HepG2 (cell line): Measurements from ENCODE around the gene ANKRA2. TPM values are rescaled to one million over a fixed set of nuclear protein-coding genes. Genes with fewer than 3 reads are reported as not detected.

ENCODE experiments used
- CREB1 ChIP-seq, 2 experiments: fragments of 450-650 bp in 1 of 2; IDR thresholded peaks; 2 replicates each; pipeline ENCODE4 v1.6.1; 2016 to 2017; ENCODE audit warnings: control low read depth in 1 of 2, mild to moderate bottlenecking in 1 of 2, missing compliant biosample characterization in 1 of 2, missing genetic modification characterization in 1 of 2
- SOX6 ChIP-seq, 2 experiments: fragments of 450-650 bp in 1 of 2; sonication (generic) in 1 of 2; formaldehyde crosslinking in 1 of 2; IDR thresholded peaks; 2 replicates each; pipeline versions ENCODE4 v1.4.0 to v1.6.1; 2017 to 2020; ENCODE audit warnings: antibody characterized with exemption in 1 of 2, mild to moderate bottlenecking in 1 of 2, missing genetic modification reagents in 1 of 2
- SRSF9 ChIP-seq: fragments of 200-400 bp; formaldehyde crosslinking; IDR thresholded peaks from 2 replicates; pipeline ENCODE4 v1.6.1; 2018; ENCODE audit warnings: borderline replicate concordance, mild to moderate bottlenecking, low read depth, low read length; ENCODE audit not compliant: insufficient read depth, poor library complexity, severe bottlenecking
- ZNF703 ChIP-seq: sonication (generic); formaldehyde crosslinking; IDR thresholded peaks from 2 replicates; pipeline ENCODE4 v1.5.1; 2020; ENCODE audit warnings: missing genetic modification reagents, mild to moderate bottlenecking, moderate library complexity, borderline replicate concordance
- polyA plus RNA-seq, 8 experiments: library from polyadenylated mRNA; depleted of rRNA in 3 of 8; stranded (reverse) in 7 of 8; unstranded in 1 of 8; fragments of >200 nt; fragmentation: Illumina TruSeq in 4 of 8; extraction: Trizol in 4 of 8; gene quantifications; 2 replicates each; pipeline versions ENCODE4 v1.2.1 to v1.2.3, GENCODE V29; 2011 to 2016; ENCODE audit warnings: low read depth in 4 of 8, missing spikeins in 1 of 8, mixed read lengths in 1 of 8; ENCODE audit not compliant: insufficient read depth in 1 of 8
- total RNA-seq, 5 experiments: library from RNA; depleted of rRNA; stranded (reverse); fragments of >200 nt; fragmentation: Illumina TruSeq; extraction: Trizol; gene quantifications; 2 replicates each; pipeline ENCODE4 v1.2.3, GENCODE V29; 2016; ENCODE audit warnings: low read depth in 1 of 5
- TF ChIP-seq, protein P1 (sequence below): sonication (generic); formaldehyde crosslinking; IDR thresholded peaks from 2 replicates; pipeline ENCODE4 v1.4.0; 2020; ENCODE audit warnings: missing genetic modification reagents, borderline replicate concordance
- TF ChIP-seq, protein P2 (sequence below): IDR thresholded peaks from 2 replicates; pipeline ENCODE4 v1.6.1; 2016; ENCODE audit warnings: low read depth, borderline replicate concordance
- TF ChIP-seq, protein P3 (sequence below): sonication (generic); formaldehyde crosslinking; IDR thresholded peaks from 2 replicates; pipeline ENCODE4 v1.5.1; 2020; ENCODE audit warnings: mild to moderate bottlenecking, missing genetic modification reagents, moderate library complexity
- TF ChIP-seq, protein P4 (sequence below): sonication (generic); formaldehyde crosslinking; conservative IDR thresholded peaks from 2 replicates; pipeline ENCODE4 v1.8.0; 2022; ENCODE audit warnings: missing genetic modification reagents
- TF ChIP-seq, protein P5 (sequence below): sonication (generic); formaldehyde crosslinking; IDR thresholded peaks from 2 replicates; pipeline ENCODE4 v1.4.0; 2020; ENCODE audit warnings: missing genetic modification reagents, borderline replicate concordance

The ANKRA2 gene
- total and polyA plus RNA-seq, 2 of the 13 experiments (the other 11 are each of a cell fraction or from before 2014, with no cell fraction given): 23.6 to 33.6 TPM

DNA sequence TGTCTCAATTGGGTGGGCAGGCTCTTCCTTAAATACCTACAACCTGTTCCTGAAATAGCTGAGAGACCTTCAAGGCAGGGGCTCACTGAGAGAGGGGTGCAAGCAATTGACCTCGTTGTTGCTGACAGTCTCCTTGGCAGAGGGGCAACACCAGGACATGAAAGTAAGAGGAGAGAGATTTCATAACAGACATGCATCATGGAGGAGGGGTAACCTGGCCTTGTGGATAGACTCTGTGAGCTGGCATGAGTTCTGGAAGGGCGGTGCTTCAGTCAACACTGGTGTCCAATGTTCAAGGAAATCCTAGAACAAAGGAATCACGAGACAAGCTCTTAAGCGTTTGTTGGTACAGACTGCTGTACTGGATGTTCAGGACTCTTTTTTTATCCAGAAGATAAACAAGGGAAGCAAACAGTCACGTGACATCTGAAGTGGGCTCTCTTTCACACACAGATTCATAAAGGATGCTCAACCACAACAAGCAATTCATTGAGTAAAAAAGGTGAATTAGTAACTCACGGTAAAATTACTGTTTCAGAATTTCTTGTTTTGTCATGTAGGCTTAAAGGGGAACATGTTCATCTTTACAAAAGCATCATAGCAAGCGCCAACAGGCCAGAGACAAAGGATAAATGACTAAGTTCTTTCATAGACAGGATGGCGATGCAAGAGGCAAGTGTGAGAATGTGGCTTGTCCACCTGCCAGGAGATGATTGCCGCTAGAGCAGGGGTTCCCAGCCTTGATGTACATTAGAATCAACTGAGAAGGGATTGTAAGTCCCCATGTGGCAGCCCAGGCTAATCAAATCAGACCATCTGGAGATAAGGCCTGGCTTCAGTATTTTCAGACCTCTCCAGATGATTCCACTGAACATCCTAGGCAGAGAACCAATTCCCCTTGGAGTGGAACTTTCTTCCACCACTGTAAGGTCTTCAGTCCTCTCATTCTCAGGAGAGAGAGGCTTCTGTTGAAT is 20.7 kb downstream of the ANKRA2 start (continued):
- TF ChIP-seq, protein P1, sequence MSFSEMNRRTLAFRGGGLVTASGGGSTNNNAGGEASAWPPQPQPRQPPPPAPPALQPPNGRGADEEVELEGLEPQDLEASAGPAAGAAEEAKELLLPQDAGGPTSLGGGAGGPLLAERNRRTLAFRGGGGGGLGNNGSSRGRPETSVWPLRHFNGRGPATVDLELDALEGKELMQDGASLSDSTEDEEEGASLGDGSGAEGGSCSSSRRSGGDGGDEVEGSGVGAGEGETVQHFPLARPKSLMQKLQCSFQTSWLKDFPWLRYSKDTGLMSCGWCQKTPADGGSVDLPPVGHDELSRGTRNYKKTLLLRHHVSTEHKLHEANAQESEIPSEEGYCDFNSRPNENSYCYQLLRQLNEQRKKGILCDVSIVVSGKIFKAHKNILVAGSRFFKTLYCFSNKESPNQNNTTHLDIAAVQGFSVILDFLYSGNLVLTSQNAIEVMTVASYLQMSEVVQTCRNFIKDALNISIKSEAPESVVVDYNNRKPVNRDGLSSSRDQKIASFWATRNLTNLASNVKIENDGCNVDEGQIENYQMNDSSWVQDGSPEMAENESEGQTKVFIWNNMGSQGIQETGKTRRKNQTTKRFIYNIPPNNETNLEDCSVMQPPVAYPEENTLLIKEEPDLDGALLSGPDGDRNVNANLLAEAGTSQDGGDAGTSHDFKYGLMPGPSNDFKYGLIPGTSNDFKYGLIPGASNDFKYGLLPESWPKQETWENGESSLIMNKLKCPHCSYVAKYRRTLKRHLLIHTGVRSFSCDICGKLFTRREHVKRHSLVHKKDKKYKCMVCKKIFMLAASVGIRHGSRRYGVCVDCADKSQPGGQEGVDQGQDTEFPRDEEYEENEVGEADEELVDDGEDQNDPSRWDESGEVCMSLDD (CRISPR knock-in tag): no peak
- TF ChIP-seq, protein P2, sequence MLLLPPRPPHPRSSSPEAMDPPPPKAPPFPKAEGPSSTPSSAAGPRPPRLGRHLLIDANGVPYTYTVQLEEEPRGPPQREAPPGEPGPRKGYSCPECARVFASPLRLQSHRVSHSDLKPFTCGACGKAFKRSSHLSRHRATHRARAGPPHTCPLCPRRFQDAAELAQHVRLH: no peak; the same call in 1 of the 2 replicates
- TF ChIP-seq, protein P3, sequence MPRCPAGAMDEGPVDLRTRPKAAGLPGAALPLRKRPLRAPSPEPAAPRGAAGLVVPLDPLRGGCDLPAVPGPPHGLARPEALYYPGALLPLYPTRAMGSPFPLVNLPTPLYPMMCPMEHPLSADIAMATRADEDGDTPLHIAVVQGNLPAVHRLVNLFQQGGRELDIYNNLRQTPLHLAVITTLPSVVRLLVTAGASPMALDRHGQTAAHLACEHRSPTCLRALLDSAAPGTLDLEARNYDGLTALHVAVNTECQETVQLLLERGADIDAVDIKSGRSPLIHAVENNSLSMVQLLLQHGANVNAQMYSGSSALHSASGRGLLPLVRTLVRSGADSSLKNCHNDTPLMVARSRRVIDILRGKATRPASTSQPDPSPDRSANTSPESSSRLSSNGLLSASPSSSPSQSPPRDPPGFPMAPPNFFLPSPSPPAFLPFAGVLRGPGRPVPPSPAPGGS (CRISPR knock-in tag): 0 out of 2 replicates have a peak, but pooled peaks have one; percentile 50
- TF ChIP-seq SRSF9: no peak
- no peak for TF ChIP-seq ZNF703
- TF ChIP-seq SOX6 (IDR thresholded peaks at IDR 0.05): peak; percentile 99
- peak; percentile 100 for TF ChIP-seq SOX6 (CRISPR knock-in tag; IDR thresholded peaks at IDR 0.05)
- TF ChIP-seq CREB1 (IDR thresholded peaks at IDR 0.05): peak; percentile 34; the same call in 1 of the 2 replicates
- peak; percentile 83 for TF ChIP-seq CREB1 (CRISPR knock-in tag; IDR thresholded peaks at IDR 0.05)
- TF ChIP-seq, protein P4, sequence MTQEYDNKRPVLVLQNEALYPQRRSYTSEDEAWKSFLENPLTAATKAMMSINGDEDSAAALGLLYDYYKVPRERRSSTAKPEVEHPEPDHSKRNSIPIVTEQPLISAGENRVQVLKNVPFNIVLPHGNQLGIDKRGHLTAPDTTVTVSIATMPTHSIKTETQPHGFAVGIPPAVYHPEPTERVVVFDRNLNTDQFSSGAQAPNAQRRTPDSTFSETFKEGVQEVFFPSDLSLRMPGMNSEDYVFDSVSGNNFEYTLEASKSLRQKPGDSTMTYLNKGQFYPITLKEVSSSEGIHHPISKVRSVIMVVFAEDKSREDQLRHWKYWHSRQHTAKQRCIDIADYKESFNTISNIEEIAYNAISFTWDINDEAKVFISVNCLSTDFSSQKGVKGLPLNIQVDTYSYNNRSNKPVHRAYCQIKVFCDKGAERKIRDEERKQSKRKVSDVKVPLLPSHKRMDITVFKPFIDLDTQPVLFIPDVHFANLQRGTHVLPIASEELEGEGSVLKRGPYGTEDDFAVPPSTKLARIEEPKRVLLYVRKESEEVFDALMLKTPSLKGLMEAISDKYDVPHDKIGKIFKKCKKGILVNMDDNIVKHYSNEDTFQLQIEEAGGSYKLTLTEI (CRISPR knock-in tag): no peak
- TF ChIP-seq, protein P5, sequence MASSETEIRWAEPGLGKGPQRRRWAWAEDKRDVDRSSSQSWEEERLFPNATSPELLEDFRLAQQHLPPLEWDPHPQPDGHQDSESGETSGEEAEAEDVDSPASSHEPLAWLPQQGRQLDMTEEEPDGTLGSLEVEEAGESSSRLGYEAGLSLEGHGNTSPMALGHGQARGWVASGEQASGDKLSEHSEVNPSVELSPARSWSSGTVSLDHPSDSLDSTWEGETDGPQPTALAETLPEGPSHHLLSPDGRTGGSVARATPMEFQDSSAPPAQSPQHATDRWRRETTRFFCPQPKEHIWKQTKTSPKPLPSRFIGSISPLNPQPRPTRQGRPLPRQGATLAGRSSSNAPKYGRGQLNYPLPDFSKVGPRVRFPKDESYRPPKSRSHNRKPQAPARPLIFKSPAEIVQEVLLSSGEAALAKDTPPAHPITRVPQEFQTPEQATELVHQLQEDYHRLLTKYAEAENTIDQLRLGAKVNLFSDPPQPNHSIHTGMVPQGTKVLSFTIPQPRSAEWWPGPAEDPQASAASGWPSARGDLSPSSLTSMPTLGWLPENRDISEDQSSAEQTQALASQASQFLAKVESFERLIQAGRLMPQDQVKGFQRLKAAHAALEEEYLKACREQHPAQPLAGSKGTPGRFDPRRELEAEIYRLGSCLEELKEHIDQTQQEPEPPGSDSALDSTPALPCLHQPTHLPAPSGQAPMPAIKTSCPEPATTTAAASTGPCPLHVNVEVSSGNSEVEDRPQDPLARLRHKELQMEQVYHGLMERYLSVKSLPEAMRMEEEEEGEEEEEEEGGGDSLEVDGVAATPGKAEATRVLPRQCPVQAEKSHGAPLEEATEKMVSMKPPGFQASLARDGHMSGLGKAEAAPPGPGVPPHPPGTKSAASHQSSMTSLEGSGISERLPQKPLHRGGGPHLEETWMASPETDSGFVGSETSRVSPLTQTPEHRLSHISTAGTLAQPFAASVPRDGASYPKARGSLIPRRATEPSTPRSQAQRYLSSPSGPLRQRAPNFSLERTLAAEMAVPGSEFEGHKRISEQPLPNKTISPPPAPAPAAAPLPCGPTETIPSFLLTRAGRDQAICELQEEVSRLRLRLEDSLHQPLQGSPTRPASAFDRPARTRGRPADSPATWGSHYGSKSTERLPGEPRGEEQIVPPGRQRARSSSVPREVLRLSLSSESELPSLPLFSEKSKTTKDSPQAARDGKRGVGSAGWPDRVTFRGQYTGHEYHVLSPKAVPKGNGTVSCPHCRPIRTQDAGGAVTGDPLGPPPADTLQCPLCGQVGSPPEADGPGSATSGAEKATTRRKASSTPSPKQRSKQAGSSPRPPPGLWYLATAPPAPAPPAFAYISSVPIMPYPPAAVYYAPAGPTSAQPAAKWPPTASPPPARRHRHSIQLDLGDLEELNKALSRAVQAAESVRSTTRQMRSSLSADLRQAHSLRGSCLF (CRISPR knock-in tag): no peak
